HG02623 (cell line): Measurements from ENCODE around the gene SAP30BP.

ENCODE experiments used
- ATAC-seq: cut with Tn5 transposase; IDR thresholded peaks from one replicate; pipeline ENCODE4 v1.9.1; 2021; ENCODE audit warnings: moderate library complexity; ENCODE audit not compliant: unreplicated experiment

SAP30BP gene

GRCh38 chr17:75684249-75684648 lies 17.1 kb downstream of the SAP30BP start:
- ATAC-seq = no peak

GRCh38 chr17:75684924-75685323 lies 17.8 kb downstream of the SAP30BP start:
- no peak for ATAC-seq

- no peak for ATAC-seq
These were observed 18.4 kb downstream of the SAP30BP start for GRCh38 chr17:75685499-75685898.

DNA sequence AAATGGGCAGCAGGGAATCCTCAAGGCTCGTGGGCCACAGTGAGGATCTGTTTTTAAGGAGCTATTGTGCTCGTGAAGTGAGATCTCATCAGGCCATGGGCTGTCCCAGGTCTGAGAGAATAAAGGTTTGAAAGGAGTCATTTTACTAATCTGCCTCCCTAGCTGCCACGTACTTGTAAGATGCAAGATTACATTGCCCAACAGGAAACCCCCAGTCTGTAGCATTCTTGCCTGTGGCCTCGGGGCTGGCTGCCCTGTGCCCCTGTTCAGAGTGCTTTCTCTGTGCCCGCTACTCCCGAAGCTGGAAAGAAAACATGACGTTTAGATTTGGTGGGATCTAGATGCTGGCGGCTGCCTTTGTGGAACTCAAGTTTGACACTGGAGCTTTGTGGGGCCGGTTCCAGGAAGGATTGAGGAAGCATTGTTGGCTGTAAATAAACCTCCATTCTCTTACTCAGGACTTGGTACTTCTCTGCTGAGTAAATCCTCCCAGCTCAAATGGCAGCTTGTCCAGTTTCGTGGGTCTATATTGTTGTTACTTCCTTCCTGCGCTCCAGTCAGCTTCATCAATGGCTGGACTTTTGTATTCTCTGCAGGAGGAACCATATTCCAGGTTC lies 21.2 kb downstream of the SAP30BP start:
- ATAC-seq = no peak

DNA sequence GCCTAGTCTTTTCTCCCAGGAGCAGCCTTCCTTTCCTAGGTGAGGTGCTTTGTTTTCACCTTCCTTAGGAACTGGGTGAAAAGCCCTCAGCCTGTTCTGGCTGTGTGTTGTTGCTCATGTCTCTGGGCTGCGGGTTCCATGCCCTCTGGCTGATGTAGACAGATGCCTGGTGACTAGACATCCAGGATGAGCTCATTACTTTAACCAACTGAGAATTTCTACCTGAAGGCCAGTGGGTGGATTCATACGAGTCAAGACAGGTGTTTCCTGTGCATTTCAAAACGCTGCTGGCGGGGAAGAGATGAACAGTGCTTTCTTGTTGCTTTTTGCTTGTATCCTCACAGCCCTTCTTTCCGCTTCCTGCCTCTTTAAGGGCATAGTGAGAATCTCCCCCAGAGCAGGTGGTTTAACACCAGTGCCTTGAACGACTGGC lies 22.3 kb downstream of the SAP30BP start:
- ATAC-seq = no peak

GRCh38 chr17:75691371-75691791 lies 24.2 kb downstream of the SAP30BP start:
- no peak for ATAC-seq

GRCh38 chr17:75691801-75692626 lies 24.9 kb downstream of the SAP30BP start:
- no peak for ATAC-seq

DNA sequence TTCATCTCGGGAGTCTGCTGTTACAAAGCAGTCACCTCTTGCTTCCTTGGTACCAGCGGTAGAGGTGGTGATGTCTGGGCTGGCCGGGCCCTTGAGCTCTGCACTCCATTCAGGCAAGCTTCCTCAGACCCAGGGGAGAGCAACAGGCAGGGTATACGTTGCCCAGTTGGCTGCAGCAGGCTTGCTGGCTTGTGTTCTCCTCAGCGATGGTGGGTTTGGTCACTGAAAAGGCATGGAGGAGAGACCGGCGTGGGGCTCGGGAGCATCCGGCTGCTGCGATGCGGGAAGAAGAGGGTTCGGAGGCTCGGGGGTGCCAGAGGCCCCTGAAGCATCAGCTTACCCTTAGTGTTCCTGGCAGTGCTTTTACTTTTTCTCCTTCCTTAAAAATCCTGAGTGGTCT lies 25.8 kb downstream of the SAP30BP start:
- no peak for ATAC-seq

- ATAC-seq = no peak
These were observed 26.7 kb downstream of the SAP30BP start for GRCh38 chr17:75693500-75694481.

DNA sequence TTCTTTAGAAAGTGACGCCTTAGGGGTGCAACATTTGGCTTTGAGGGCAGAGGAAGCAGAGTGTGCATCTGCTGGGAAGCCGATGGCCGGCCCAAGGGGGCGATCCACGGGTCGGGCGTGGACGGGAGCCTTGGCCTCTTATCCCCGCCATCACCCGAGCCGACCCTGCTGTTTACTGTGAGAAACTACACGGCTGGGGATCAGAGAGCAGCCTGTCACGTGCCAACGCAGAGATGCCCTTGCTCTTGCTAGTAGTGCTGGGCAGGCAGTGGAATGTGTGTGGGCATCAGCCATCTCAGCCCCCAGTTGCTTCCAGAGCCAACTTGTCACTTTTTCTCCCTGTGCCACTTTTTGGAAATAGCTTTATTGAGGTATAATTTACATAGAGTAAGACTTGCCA lies 27.4 kb downstream of the SAP30BP start:
- ATAC-seq = no peak

GRCh38 chr17:75695141-75695829 lies 28.1 kb downstream of the SAP30BP start:
- no peak for ATAC-seq

DNA sequence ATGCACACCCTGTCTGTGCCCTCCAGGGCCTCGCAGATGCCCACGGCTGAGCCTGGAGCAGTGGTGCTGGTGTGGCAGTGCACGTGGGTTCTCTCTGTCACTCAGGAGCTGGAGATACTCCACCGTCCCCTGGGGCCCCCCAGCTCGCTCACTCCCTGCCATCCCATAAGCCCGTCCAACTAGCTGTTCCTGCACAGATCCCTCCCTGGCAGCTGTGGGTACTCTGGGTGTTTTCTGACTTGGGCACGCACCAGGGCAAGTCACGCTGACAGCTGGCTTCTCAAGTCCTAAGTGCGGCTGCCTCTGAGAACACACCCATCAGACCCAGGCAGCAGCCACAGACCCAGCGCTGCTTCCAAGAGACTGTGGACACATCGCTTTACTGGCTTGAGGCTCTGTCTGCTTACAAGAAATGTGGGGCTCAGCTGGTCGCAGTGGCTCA lies 28.7 kb downstream of the SAP30BP start:
- ATAC-seq = no peak

- ATAC-seq = no peak
These were observed 30.6 kb downstream of the SAP30BP start for GRCh38 chr17:75697651-75698291.

GRCh38 chr17:75698659-75699058 lies 31.5 kb downstream of the SAP30BP start:
- ATAC-seq = no peak

- ATAC-seq = no peak
These were observed 34.1 kb downstream of the SAP30BP start for GRCh38 chr17:75701288-75701687.

- no peak for ATAC-seq
These were observed 36.1 kb downstream of the SAP30BP start for GRCh38 chr17:75703191-75703590.

DNA sequence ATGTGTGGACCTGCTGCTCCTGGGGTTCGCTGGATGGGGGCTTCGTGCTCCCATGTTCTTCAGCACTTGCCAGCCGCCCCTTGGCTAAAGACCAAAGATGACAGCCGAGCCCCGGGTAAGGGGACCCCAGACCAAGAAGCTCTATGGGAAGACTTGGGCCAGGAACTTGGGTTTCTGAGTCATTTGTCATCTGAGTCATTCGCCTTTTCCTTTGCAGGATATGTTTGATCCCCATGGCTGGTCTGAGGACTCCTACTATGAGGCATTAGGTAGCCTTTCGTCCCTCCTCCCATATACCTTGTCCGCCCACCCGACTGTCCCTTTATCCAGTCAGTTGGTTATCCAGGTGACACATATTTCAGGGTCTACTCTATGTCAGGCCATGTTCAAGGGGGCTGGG lies 36.5 kb downstream of the SAP30BP start:
- ATAC-seq = no peak

DNA sequence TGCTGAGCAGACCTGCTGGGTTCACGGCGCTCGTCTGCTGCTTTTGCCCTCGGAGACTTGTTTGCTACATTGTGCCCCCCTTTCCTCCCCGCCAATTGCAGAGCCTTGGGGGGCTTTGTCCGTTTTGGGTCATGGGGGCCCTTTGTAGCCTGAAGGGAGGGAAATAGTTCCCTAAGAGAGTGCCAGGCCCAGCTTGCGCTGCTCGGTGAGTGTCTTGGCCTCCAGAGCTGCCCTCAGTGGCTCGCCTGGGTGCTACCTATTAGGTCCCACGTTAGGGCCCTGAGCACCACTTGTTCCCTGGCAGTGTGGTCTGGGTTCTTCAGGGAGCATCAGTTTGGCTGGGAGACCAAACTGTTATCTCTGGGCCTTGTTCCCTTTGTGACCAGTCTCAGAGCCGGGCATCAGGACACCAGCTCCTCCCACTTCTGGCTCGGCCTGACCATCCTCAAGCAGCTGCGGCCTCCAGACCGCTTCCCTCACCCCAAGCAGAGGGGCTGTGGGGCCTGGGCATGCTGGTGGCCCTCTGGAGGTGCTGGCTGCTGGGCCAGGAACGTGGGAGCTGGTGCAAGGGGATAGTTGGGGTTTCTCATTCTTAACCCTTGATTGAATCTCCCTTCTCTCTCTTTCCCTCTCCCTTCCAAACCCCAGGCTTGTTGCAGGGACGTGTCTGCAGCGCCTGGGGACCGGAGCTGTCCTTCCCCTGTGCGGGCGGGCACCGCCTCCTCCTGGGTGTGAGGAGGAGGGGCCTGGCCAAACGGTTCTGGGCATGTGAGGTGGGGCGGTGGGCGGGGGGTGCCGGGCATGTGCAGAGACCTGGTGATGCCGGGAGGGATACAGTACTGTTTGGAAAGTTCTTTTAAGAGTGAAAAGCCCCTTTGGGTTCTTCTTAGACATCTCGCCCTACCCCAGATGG lies 38.1 kb downstream of the SAP30BP start:
- ATAC-seq = no peak
